HEK293 (cell line): ENCODE results near the gene DHRS2.

Experiments used
- CTCF ChIP-seq: fragments of 450-650 bp; formaldehyde crosslinking; IDR thresholded peaks from 2 replicates; pipeline ENCODE4 v1.5.1; 2016; ENCODE audit warnings: missing biosample characterization, missing genetic modification characterization
- KLF10 ChIP-seq: fragments of 450-650 bp; IDR thresholded peaks from 2 replicates; pipeline ENCODE4 v1.5.1; 2018; ENCODE audit warnings: missing biosample characterization, mild to moderate bottlenecking, missing genetic modification characterization
- ZNF266 ChIP-seq: fragments of 450-650 bp; formaldehyde crosslinking; IDR thresholded peaks from 2 replicates; pipeline ENCODE4 v1.5.1; 2016; ENCODE audit warnings: missing biosample characterization, missing genetic modification characterization, low read depth
- ZNF274 ChIP-seq, 2 experiments: fragments of 200-500 bp in 1 of 2; fragments of 450-650 bp in 1 of 2; sonication (Bioruptor generic) in 1 of 2; formaldehyde crosslinking in 1 of 2; IDR thresholded peaks; 2 replicates each; pipeline versions ENCODE4 v1.5.1 to v1.6.1; 2014 to 2016; ENCODE audit warnings: borderline replicate concordance in 1 of 2, inconsistent platforms in 1 of 2, low read length in 1 of 2, missing biosample characterization in 1 of 2, missing genetic modification characterization in 1 of 2
- ZNF302 ChIP-seq: fragments of 450-650 bp; formaldehyde crosslinking; IDR thresholded peaks from 2 replicates; pipeline ENCODE4 v1.5.1; 2016; ENCODE audit warnings: missing biosample characterization, missing genetic modification characterization, low read depth
- ZNF513 ChIP-seq: fragments of 450-650 bp; IDR thresholded peaks from 2 replicates; pipeline ENCODE4 v1.5.1; 2018; ENCODE audit warnings: missing biosample characterization, missing genetic modification characterization
- ZNF670 ChIP-seq: fragments of 450-650 bp; formaldehyde crosslinking; IDR thresholded peaks from 2 replicates; pipeline ENCODE4 v1.5.1; 2016; ENCODE audit warnings: missing biosample characterization, missing genetic modification characterization, low read depth

DNA sequence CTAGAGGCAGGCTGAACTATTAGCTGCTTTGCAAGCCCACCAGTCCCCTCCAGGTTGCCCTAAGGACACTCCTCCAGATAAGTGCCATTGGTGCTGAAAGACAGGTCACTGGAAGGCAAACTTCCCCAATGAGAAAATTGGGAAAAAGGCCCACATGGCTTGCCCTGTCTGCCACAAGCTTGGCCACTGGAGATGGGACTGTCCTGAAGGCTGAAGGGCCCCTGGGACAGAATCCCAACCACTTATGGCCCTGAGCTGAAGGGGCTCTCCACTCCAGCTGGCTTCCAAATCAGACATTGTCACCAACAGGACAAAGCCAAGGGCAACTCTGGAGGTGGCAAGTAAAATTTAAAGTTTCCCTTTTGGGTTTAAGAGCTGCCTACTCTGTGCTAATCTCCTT is 12.2 kb upstream of the DHRS2 start:
- TF ChIP-seq ZNF302 (no peak), ZNF670 (tag by site-specific recombination) (no peak), ZNF266 (tag by site-specific recombination) (no peak), CTCF (no peak), ZNF274 (IDR thresholded peaks at IDR 0.05; ENCODE audit: low read length) (no peak), ZNF274 (tag by site-specific recombination; IDR thresholded peaks at IDR 0.05; ENCODE audit: borderline replicate concordance) (no peak), ZNF513 (tag by site-specific recombination) (no peak), KLF10 (no peak)
